ENCODE results near the gene IQCH. TPM values are rescaled to one million over a fixed set of nuclear protein-coding genes. Genes with fewer than 3 reads are reported as not detected.

The IQCH gene
- total RNA-seq, 1 experiment from 2014 or later = 1.9 TPM

DNA sequence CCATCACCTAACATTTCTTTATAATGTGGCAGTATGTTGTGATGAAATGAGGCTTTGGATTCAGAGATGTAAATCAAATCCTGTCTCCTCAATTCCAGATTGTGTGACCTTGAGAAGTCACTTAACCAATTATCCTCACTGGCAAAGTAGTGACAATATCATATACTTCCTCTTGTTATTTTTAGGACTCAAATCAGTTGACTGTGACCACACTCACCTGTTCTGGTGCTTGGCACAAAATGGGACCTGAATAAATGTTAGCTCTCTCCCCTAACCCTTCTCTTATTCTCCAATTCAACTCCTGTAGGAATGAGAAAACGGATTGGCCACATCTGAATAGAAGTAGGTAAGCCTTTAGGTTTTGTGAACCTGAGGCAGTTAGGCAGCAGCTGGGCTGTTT lies 42.1 kb downstream of the IQCH start:
- Mint-ChIP-seq H3K9me3 (no peaks in the 10 kb centered on the region), H3K4me3 (no peak overlapping the region), H3K4me1 (peaks cover 12% of the 10 kb centered on the region), H3K27me3 (ENCODE audit: low read depth) (no peaks in the 10 kb centered on the region), H3K36me3 (no peaks in the 10 kb centered on the region), H3K27ac (no peak overlapping the region)
- CTCF ChIA-PET = no interaction called here
- DNase-seq (ENCODE audit: low spot score) (no peak), ATAC-seq (no peak; the same call in 1 of the 2 replicates)
- POLR2A ChIA-PET = no interaction called here
- no peak for TF ChIP-seq RELA (CRISPR knock-in tag; IDR thresholded peaks at IDR 0.05; ENCODE audit: borderline replicate concordance)
- no peak for TF ChIP-seq MXD4 (CRISPR knock-in tag; IDR thresholded peaks at IDR 0.05; ENCODE audit: borderline replicate concordance)
- TF ChIP-seq ATF1 (CRISPR knock-in tag; IDR thresholded peaks at IDR 0.05) = no peak
- TF ChIP-seq, protein P1, sequence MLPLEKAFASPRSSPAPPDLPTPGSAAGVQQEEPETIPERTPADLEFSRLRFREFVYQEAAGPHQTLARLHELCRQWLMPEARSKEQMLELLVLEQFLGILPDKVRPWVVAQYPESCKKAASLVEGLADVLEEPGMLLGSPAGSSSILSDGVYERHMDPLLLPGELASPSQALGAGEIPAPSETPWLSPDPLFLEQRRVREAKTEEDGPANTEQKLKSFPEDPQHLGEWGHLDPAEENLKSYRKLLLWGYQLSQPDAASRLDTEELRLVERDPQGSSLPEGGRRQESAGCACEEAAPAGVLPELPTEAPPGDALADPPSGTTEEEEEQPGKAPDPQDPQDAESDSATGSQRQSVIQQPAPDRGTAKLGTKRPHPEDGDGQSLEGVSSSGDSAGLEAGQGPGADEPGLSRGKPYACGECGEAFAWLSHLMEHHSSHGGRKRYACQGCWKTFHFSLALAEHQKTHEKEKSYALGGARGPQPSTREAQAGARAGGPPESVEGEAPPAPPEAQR (CRISPR knock-in tag; IDR thresholded peaks at IDR 0.05) = no peak
- TF ChIP-seq ZNF138 (CRISPR knock-in tag; conservative IDR thresholded peaks at IDR 0.05) = no peak
- TF ChIP-seq NR2C2 (CRISPR knock-in tag; IDR thresholded peaks at IDR 0.05) = no peak
- TF ChIP-seq, protein P2, sequence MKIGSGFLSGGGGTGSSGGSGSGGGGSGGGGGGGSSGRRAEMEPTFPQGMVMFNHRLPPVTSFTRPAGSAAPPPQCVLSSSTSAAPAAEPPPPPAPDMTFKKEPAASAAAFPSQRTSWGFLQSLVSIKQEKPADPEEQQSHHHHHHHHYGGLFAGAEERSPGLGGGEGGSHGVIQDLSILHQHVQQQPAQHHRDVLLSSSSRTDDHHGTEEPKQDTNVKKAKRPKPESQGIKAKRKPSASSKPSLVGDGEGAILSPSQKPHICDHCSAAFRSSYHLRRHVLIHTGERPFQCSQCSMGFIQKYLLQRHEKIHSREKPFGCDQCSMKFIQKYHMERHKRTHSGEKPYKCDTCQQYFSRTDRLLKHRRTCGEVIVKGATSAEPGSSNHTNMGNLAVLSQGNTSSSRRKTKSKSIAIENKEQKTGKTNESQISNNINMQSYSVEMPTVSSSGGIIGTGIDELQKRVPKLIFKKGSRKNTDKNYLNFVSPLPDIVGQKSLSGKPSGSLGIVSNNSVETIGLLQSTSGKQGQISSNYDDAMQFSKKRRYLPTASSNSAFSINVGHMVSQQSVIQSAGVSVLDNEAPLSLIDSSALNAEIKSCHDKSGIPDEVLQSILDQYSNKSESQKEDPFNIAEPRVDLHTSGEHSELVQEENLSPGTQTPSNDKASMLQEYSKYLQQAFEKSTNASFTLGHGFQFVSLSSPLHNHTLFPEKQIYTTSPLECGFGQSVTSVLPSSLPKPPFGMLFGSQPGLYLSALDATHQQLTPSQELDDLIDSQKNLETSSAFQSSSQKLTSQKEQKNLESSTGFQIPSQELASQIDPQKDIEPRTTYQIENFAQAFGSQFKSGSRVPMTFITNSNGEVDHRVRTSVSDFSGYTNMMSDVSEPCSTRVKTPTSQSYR (CRISPR knock-in tag; IDR thresholded peaks at IDR 0.05) = no peak
- TF ChIP-seq, protein P3, sequence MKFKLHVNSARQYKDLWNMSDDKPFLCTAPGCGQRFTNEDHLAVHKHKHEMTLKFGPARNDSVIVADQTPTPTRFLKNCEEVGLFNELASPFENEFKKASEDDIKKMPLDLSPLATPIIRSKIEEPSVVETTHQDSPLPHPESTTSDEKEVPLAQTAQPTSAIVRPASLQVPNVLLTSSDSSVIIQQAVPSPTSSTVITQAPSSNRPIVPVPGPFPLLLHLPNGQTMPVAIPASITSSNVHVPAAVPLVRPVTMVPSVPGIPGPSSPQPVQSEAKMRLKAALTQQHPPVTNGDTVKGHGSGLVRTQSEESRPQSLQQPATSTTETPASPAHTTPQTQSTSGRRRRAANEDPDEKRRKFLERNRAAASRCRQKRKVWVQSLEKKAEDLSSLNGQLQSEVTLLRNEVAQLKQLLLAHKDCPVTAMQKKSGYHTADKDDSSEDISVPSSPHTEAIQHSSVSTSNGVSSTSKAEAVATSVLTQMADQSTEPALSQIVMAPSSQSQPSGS (CRISPR knock-in tag; IDR thresholded peaks at IDR 0.05; ENCODE audit: borderline replicate concordance, low read depth) = no peak
- TF ChIP-seq FOXP1 (CRISPR knock-in tag; IDR thresholded peaks at IDR 0.05; ENCODE audit: borderline replicate concordance) = no peak
- TF ChIP-seq HMGA2 (CRISPR knock-in tag; IDR thresholded peaks at IDR 0.05) = no peak
- no peak for TF ChIP-seq JAZF1 (CRISPR knock-in tag; IDR thresholded peaks at IDR 0.05)
- TF ChIP-seq, protein P4, sequence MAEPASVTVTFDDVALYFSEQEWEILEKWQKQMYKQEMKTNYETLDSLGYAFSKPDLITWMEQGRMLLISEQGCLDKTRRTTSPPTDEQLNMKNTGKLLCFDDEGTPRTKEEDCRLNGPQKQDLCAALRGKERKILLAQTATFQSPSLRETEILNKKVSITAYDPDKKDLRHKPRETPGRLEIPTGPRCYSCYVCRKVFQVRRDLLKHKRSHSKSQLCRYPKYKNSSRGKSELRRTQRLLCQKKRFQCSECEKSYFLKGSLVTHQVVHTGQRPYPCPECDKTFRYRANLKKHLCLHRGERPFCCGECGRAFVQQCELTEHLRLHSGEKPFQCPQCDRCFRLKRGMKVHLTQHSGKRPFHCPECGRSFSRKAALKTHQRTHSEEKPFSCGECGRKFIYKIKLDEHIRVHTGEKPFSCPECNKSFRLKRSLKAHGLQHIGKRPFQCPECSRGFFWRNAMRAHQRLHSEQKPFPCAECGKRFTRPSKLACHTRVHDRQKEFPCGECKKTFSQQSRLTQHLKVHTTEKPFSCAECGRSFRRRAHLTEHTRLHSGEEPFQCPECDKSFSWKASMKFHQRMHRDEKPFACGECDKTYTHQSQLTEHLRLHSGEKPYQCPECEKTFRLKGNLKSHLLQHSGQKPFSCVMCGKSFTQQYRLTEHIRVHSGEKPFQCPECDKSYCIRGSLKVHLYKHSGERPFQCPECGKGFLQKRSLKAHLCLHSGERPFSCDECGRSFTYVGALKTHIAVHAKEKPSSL (CRISPR knock-in tag; conservative IDR thresholded peaks at IDR 0.05) = no peak
- TF ChIP-seq, protein P5, sequence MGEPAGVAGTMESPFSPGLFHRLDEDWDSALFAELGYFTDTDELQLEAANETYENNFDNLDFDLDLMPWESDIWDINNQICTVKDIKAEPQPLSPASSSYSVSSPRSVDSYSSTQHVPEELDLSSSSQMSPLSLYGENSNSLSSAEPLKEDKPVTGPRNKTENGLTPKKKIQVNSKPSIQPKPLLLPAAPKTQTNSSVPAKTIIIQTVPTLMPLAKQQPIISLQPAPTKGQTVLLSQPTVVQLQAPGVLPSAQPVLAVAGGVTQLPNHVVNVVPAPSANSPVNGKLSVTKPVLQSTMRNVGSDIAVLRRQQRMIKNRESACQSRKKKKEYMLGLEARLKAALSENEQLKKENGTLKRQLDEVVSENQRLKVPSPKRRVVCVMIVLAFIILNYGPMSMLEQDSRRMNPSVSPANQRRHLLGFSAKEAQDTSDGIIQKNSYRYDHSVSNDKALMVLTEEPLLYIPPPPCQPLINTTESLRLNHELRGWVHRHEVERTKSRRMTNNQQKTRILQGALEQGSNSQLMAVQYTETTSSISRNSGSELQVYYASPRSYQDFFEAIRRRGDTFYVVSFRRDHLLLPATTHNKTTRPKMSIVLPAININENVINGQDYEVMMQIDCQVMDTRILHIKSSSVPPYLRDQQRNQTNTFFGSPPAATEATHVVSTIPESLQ (CRISPR knock-in tag; IDR thresholded peaks at IDR 0.05) = no peak
- no peak for TF ChIP-seq NR3C1 (CRISPR knock-in tag; conservative IDR thresholded peaks at IDR 0.05; ENCODE audit: low read depth)
- TF ChIP-seq TCF7 (CRISPR knock-in tag; IDR thresholded peaks at IDR 0.05; ENCODE audit: low read depth) = no peak
- TF ChIP-seq, protein P6, sequence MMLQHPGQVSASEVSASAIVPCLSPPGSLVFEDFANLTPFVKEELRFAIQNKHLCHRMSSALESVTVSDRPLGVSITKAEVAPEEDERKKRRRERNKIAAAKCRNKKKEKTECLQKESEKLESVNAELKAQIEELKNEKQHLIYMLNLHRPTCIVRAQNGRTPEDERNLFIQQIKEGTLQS (CRISPR knock-in tag; conservative IDR thresholded peaks at IDR 0.05) = no peak
- TF ChIP-seq ZNF396 (CRISPR knock-in tag; IDR thresholded peaks at IDR 0.05; ENCODE audit: borderline replicate concordance) = no peak
- TF ChIP-seq, protein P7, sequence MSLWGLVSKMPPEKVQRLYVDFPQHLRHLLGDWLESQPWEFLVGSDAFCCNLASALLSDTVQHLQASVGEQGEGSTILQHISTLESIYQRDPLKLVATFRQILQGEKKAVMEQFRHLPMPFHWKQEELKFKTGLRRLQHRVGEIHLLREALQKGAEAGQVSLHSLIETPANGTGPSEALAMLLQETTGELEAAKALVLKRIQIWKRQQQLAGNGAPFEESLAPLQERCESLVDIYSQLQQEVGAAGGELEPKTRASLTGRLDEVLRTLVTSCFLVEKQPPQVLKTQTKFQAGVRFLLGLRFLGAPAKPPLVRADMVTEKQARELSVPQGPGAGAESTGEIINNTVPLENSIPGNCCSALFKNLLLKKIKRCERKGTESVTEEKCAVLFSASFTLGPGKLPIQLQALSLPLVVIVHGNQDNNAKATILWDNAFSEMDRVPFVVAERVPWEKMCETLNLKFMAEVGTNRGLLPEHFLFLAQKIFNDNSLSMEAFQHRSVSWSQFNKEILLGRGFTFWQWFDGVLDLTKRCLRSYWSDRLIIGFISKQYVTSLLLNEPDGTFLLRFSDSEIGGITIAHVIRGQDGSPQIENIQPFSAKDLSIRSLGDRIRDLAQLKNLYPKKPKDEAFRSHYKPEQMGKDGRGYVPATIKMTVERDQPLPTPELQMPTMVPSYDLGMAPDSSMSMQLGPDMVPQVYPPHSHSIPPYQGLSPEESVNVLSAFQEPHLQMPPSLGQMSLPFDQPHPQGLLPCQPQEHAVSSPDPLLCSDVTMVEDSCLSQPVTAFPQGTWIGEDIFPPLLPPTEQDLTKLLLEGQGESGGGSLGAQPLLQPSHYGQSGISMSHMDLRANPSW (CRISPR knock-in tag; conservative IDR thresholded peaks at IDR 0.05; ENCODE audit: low read depth) = no peak
- TF ChIP-seq, protein P8, sequence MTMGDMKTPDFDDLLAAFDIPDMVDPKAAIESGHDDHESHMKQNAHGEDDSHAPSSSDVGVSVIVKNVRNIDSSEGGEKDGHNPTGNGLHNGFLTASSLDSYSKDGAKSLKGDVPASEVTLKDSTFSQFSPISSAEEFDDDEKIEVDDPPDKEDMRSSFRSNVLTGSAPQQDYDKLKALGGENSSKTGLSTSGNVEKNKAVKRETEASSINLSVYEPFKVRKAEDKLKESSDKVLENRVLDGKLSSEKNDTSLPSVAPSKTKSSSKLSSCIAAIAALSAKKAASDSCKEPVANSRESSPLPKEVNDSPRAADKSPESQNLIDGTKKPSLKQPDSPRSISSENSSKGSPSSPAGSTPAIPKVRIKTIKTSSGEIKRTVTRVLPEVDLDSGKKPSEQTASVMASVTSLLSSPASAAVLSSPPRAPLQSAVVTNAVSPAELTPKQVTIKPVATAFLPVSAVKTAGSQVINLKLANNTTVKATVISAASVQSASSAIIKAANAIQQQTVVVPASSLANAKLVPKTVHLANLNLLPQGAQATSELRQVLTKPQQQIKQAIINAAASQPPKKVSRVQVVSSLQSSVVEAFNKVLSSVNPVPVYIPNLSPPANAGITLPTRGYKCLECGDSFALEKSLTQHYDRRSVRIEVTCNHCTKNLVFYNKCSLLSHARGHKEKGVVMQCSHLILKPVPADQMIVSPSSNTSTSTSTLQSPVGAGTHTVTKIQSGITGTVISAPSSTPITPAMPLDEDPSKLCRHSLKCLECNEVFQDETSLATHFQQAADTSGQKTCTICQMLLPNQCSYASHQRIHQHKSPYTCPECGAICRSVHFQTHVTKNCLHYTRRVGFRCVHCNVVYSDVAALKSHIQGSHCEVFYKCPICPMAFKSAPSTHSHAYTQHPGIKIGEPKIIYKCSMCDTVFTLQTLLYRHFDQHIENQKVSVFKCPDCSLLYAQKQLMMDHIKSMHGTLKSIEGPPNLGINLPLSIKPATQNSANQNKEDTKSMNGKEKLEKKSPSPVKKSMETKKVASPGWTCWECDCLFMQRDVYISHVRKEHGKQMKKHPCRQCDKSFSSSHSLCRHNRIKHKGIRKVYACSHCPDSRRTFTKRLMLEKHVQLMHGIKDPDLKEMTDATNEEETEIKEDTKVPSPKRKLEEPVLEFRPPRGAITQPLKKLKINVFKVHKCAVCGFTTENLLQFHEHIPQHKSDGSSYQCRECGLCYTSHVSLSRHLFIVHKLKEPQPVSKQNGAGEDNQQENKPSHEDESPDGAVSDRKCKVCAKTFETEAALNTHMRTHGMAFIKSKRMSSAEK (CRISPR knock-in tag; IDR thresholded peaks at IDR 0.05; ENCODE audit: borderline replicate concordance) = no peak
